Right lobe of liver (tissue), 6 donors: ENCODE measurements around the gene SCAPER. TPM values are rescaled to one million over a fixed set of nuclear protein-coding genes. Genes with fewer than 3 reads are reported as not detected.

Experiments
- ATAC-seq, 4 donors: fragments of 200-7000 bp; cut with Tn5 transposase; one replicate each; pipeline ENCODE4 v1.9.1; 2020; ENCODE audit warnings: mild to moderate bottlenecking in 4 of 4, moderate library complexity in 4 of 4
- DNase-seq, 3 donors: peaks; one replicate each; pipeline ENCODE4 v3.0.0-alpha.2; 2020
- H3K27ac ChIP-seq, 3 donors: fragments of 200-600 bp; one replicate each; pipeline ENCODE4 v1.8.0; 2022
- H3K27me3 ChIP-seq, 2 donors: fragments of 200-600 bp; one replicate each; pipeline ENCODE4 v1.8.0; 2022
- H3K36me3 ChIP-seq, 4 donors: fragments of 200-600 bp; sonication (generic) in 1 of 4; one replicate each; pipeline versions ENCODE4 v1.5.1 to v1.8.0; 2017 to 2022; ENCODE audit warnings: control low read depth in 1 of 4
- H3K4me1 ChIP-seq, 4 donors: fragments of 200-600 bp; sonication (generic) in 1 of 4; one replicate each; pipeline versions ENCODE4 v1.5.1 to v1.8.0; 2017 to 2022; ENCODE audit warnings: control low read depth in 1 of 4
- H3K4me3 ChIP-seq, 3 donors: fragments of 200-600 bp; one replicate each; pipeline ENCODE4 v1.8.0; 2022
- H3K9me3 ChIP-seq, 4 donors: fragments of 200-600 bp; sonication (generic) in 1 of 4; one replicate each; pipeline versions ENCODE4 v1.5.1 to v1.8.0; 2017 to 2022; ENCODE audit warnings: control low read depth in 1 of 4
- POLR2A ChIP-seq: fragments of 450-650 bp; IDR thresholded peaks from one replicate; pipeline ENCODE4 v1.6.1; 2017; ENCODE audit warnings: antibody characterized with exemption, mild to moderate bottlenecking
- WGBS: methylation state at CpG from one replicate; pipeline ENCODE4 v1.1.6; 2018; ENCODE audit warnings: low coverage, low lambda C conversion rate; ENCODE audit not compliant: insufficient coverage; ENCODE audit errors: missing lambda C conversion rate; 5-methylcytosine and 5-hydroxymethylcytosine counted together
- intact Hi-C, 2 donors: fragments of 100-400 bp; cut with DNase I; formaldehyde crosslinking; loops; one replicate each; pipeline versions ENCODE4 v1.11.2 to v1.14.1; 2022
- total RNA-seq, 6 experiments: library from RNA; depleted of rRNA in 2 of 6; stranded (reverse); fragments of >200 nt in 2 of 6; fragmentation: NEBNext Ultra II Directional in 3 of 6; extraction: Animal tissue kit (Norgen Biotek cat#: 25700) in 3 of 6; gene quantifications; one replicate each; pipeline versions ENCODE4 v1.1.0 to v1.2.4, GENCODE V29; 2016 to 2023
- TF ChIP-seq, protein P1 (sequence below), 4 donors: fragments of 200-600 bp in 3 of 4; fragments of 450-650 bp in 1 of 4; IDR thresholded peaks; one replicate each; pipeline versions ENCODE4 v1.5.1 to v1.8.0; 2016 to 2022; ENCODE audit warnings: antibody characterized with exemption in 4 of 4, mild to moderate bottlenecking in 2 of 4
- donor health status: DM: no; HTN: yes; CAD: no.
- donor health status: DM: no; HTN: no; CAD: no.
- donor health status: DM: no; HTN: no; CAD: no.
- donor health status: DM: no; HTN: yes; CAD: no.
- donor health status: DM: no; HTN: yes; CAD: no.

Gene SCAPER
- total RNA-seq, 6 experiments from 2014 or later = 6.7 to 17.3 (median 10.4) TPM

- intact Hi-C loops = no loop called here
- no peak for ATAC-seq
- Histone ChIP-seq H3K4me1 (no peaks in the 10 kb centered on the region), H3K36me3 (peaks cover 0 to 26% (median 3%) of the 10 kb centered on the region in 4 donors), H3K4me3 (no peak overlapping the region), H3K9me3 (no peaks in the 10 kb centered on the region), H3K27me3 (no peaks in the 10 kb centered on the region), H3K27ac (no peak overlapping the region)
- TF ChIP-seq POLR2A = no peak
- TF ChIP-seq, protein P1, sequence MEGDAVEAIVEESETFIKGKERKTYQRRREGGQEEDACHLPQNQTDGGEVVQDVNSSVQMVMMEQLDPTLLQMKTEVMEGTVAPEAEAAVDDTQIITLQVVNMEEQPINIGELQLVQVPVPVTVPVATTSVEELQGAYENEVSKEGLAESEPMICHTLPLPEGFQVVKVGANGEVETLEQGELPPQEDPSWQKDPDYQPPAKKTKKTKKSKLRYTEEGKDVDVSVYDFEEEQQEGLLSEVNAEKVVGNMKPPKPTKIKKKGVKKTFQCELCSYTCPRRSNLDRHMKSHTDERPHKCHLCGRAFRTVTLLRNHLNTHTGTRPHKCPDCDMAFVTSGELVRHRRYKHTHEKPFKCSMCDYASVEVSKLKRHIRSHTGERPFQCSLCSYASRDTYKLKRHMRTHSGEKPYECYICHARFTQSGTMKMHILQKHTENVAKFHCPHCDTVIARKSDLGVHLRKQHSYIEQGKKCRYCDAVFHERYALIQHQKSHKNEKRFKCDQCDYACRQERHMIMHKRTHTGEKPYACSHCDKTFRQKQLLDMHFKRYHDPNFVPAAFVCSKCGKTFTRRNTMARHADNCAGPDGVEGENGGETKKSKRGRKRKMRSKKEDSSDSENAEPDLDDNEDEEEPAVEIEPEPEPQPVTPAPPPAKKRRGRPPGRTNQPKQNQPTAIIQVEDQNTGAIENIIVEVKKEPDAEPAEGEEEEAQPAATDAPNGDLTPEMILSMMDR (IDR thresholded peaks at IDR 0.05) = no peak
- DNase-seq = no peak
- 100% methylated on average over 1 of the region's 1 CpG for WGBS
Observed at GRCh38 chr15:76951220-76951619, 46.1 kb upstream of the SCAPER start.

DNA sequence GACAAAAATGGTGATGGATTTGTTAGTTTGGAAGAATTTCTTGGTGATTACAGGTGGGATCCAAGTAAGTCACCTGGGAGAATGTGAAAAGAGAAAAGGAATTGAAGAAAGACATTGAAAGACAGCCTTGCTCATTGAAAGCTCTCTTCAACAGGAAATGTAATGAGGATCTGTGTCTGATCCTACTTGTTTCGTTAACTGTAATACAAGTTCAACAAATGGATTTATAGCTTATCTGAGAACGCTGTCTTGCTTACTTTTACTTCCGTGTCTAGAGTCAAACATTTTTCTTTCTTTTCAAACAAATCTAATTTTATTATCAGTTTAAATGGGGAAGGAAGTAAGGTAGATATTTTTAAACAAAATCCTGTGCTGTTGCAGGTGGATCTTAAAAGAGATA is 42.3 kb upstream of the SCAPER start:
- H3K4me1 ChIP-seq = no peaks in the 10 kb centered on the region
- no peak overlapping the region for H3K27ac ChIP-seq
- H3K9me3 ChIP-seq = no peaks in the 10 kb centered on the region
- TF ChIP-seq POLR2A = no peak
- TF ChIP-seq, protein P1 (IDR thresholded peaks at IDR 0.05) = no peak
- no peak for ATAC-seq
- H3K36me3 ChIP-seq = peaks cover 0 to 35% (median 3%) of the 10 kb centered on the region in 4 donors
- no peak for DNase-seq
- H3K4me3 ChIP-seq = no peak overlapping the region
- intact Hi-C loops = no loop called here
- WGBS = 82% methylated on average over 3 of the region's 3 CpGs
- no peaks in the 10 kb centered on the region for H3K27me3 ChIP-seq

- DNase-seq = no peak
- Histone ChIP-seq H3K4me3 (no peak overlapping the region), H3K27ac (no peak overlapping the region), H3K36me3 (peaks cover 0 to 32% (median 3%) of the 10 kb centered on the region in 4 donors), H3K27me3 (no peaks in the 10 kb centered on the region), H3K4me1 (no peaks in the 10 kb centered on the region), H3K9me3 (no peaks in the 10 kb centered on the region)
- TF ChIP-seq, protein P1 (IDR thresholded peaks at IDR 0.05) = no peak
- TF ChIP-seq POLR2A = no peak
- no peak for ATAC-seq
- WGBS = 100% methylated on average over 2 of the region's 2 CpGs
- intact Hi-C loops = no loop called here
Observed at GRCh38 chr15:76945494-76946093, 40.5 kb upstream of the SCAPER start.

DNA sequence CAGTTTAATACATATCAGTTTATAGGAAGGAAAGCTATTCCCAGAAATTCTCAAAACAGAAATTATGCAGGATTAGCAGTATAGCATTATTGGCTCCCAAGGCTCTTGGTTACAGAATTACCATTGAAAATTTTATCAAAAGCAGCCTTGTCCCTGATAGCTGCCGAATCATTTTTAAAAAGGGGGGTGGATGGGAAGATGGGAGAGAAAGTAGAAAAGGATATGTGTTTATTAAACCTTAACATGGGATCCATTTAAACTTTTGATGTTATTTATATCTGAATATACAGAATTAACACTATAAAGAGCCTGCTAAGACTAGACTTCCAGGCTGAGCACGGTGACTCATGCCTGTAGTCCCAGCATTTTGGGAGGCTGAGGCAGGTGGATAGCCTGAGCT is 37.2 kb upstream of the SCAPER start:
- WGBS = 88% methylated on average over 2 of the region's 2 CpGs
- intact Hi-C loops = no loop called here
- TF ChIP-seq, protein P1 (IDR thresholded peaks at IDR 0.05) = no peak
- TF ChIP-seq POLR2A = no peak

More for the DNA sequence above, 37.2 kb upstream of the SCAPER start:
- ATAC-seq = no peak
- H3K27me3 ChIP-seq = no peaks in the 10 kb centered on the region
- no peak overlapping the region for H3K4me3 ChIP-seq
- no peaks in the 10 kb centered on the region for H3K4me1 ChIP-seq
- no peaks in the 10 kb centered on the region for H3K9me3 ChIP-seq
- no peak overlapping the region for H3K27ac ChIP-seq
- no peak for DNase-seq
- peaks cover 0 to 15% (median 0%) of the 10 kb centered on the region in 4 donors for H3K36me3 ChIP-seq
